HCT116 (cell line): ENCODE data around the gene KAT14. TPM values are rescaled to one million over a fixed set of nuclear protein-coding genes. Genes with fewer than 3 reads are reported as not detected.

Experiments
- ATAC-seq: fragments of 200-7000 bp; cut with Tn5 transposase; 2 replicates; pipeline ENCODE4 v1.9.1; 2020; ENCODE audit warnings: mild to moderate bottlenecking, moderate library complexity
- BruUV-seq: library from RNA; stranded (reverse); fragments of 400-500 nt; replicated peaks from 2 replicates; lab custom pipeline; 2021; lab: Mats Ljungman, UMichigan
- CTCF ChIA-PET: fragments of 300-600 bp; sonication (Branson Sonifier 250); formaldehyde crosslinking; loops from one replicate; lab custom pipeline; 2021; ENCODE audit warnings: antibody characterized with exemption; lab: Charles Lee
- POLR2A ChIA-PET: fragments of 300-600, 350-600 bp; sonication (Branson Sonifier 250); formaldehyde crosslinking; loops from one replicate; lab custom pipeline; 2021; ENCODE audit warnings: antibody characterized with exemption; lab: Charles Lee
- RAD21 ChIA-PET, 2 experiments: fragments of 300-600 bp; sonication (Branson Sonifier 250); formaldehyde crosslinking; loops; one replicate each; lab custom pipeline; 2023; ENCODE audit warnings: low total read pairs in 2 of 2; ENCODE audit not compliant: uncharacterized antibody in 2 of 2, unreplicated experiment in 2 of 2, low non-redundant PET in 1 of 2; lab: Charles Lee
- DNase-seq: peaks from one replicate; pipeline ENCODE4 v3.0.0-alpha.2; 2010; ENCODE audit warnings: low read depth, low spot score
- H2AFZ ChIP-seq: fragments of 200-600 bp; shearing (Covaris generic), sonication (generic); 2 replicates; pipeline ENCODE4 v1.6.1; 2017; ENCODE audit warnings: low read depth, mixed run types, mixed read lengths, antibody characterized with exemption, low read length; ENCODE audit not compliant: poor library complexity, severe bottlenecking
- H3K27ac ChIP-seq: 2 replicates; pipeline ENCODE4 v1.5.1; 2012; ENCODE audit warnings: low read depth, low read length
- H3K27me3 ChIP-seq: fragments of 200-600 bp; sonication (generic); 2 replicates; pipeline ENCODE4 v1.6.1; 2016; ENCODE audit warnings: mixed run types, low read length, mixed read lengths; ENCODE audit not compliant: insufficient read depth
- H3K36me3 ChIP-seq, 2 experiments: fragments of 200-500 bp in 1 of 2; fragments of 200-600 bp in 1 of 2; sonication (Bioruptor generic) in 1 of 2; sonication (generic) in 1 of 2; 2 replicates each; pipeline versions ENCODE4 v1.5.1 to v1.6.1; 2014 to 2016; ENCODE audit warnings: low read length in 2 of 2, inconsistent platforms in 1 of 2, mixed read lengths in 1 of 2, mixed run types in 1 of 2; ENCODE audit not compliant: insufficient read depth in 2 of 2, control insufficient read depth in 1 of 2
- H3K4me1 ChIP-seq, 2 experiments: fragments of 200-600 bp in 1 of 2; sonication (generic) in 1 of 2; 2 replicates each; pipeline versions ENCODE4 v1.5.1 to v1.6.1; 2012 to 2017; ENCODE audit warnings: low read length in 2 of 2, inconsistent platforms in 1 of 2, mild to moderate bottlenecking in 1 of 2, mixed read lengths in 1 of 2, mixed run types in 1 of 2, moderate library complexity in 1 of 2; ENCODE audit not compliant: insufficient read depth in 2 of 2, control insufficient read depth in 1 of 2
- H3K4me2 ChIP-seq: fragments of 200-600 bp; sonication (generic); 2 replicates; pipeline ENCODE4 v1.6.1; 2017; ENCODE audit warnings: mixed run types, low read length, mixed read lengths
- H3K4me3 ChIP-seq, 2 experiments: fragments of 200-600 bp in 1 of 2; sonication (generic) in 1 of 2; replicated peaks in 1 of 2; 2 replicates each; pipeline ENCODE4 v1.5.1; 2011 to 2016; ENCODE audit warnings: low read length in 2 of 2, control low read depth in 1 of 2, low read depth in 1 of 2, mild to moderate bottlenecking in 1 of 2, mixed read lengths in 1 of 2, mixed run types in 1 of 2
- H3K79me2 ChIP-seq: fragments of 200-600 bp; sonication (generic); 2 replicates; pipeline ENCODE4 v1.6.1; 2017; ENCODE audit warnings: mild to moderate bottlenecking, mixed run types, low read length, moderate library complexity, mixed read lengths; ENCODE audit not compliant: insufficient read depth
- H3K9ac ChIP-seq: fragments of 200-600 bp; sonication (generic); 2 replicates; pipeline ENCODE4 v1.6.1; 2016; ENCODE audit warnings: low read length, mixed read lengths
- H3K9me2 ChIP-seq: fragments of 200-600 bp; sonication (generic), shearing (Covaris generic); 2 replicates; pipeline ENCODE4 v1.6.1; 2017; ENCODE audit warnings: mixed run types, mild to moderate bottlenecking, moderate library complexity; ENCODE audit not compliant: insufficient read depth
- H3K9me3 ChIP-seq, 2 experiments: fragments of 200-500 bp in 1 of 2; fragments of 200-600 bp in 1 of 2; sonication (Bioruptor generic) in 1 of 2; sonication (generic) in 1 of 2; 2 replicates each; pipeline ENCODE4 v1.6.1; 2014 to 2017; ENCODE audit warnings: low read length in 2 of 2, mixed read lengths in 2 of 2, inconsistent platforms in 1 of 2, low read depth in 1 of 2, mild to moderate bottlenecking in 1 of 2, mixed run types in 1 of 2, moderate library complexity in 1 of 2; ENCODE audit not compliant: control insufficient read depth in 1 of 2, insufficient read depth in 1 of 2
- H4K20me1 ChIP-seq: fragments of 200-600 bp; sonication (generic), shearing (Covaris generic); 2 replicates; pipeline ENCODE4 v1.6.1; 2017; ENCODE audit warnings: mixed run types, mild to moderate bottlenecking, moderate library complexity; ENCODE audit not compliant: insufficient read depth
- CBX3 ChIP-seq: IDR thresholded peaks from 2 replicates; pipeline ENCODE4 v1.6.1; 2012; ENCODE audit warnings: low read depth
- SIN3A ChIP-seq: IDR thresholded peaks from 2 replicates; pipeline ENCODE4 v1.6.1; 2012; ENCODE audit warnings: low read depth
- TCF7L2 ChIP-seq: IDR thresholded peaks from 2 replicates; pipeline ENCODE4 v1.7.0; 2011; ENCODE audit warnings: borderline replicate concordance, inconsistent platforms; ENCODE audit not compliant: insufficient read depth, insufficient read length; ENCODE audit errors: extremely low read depth
- YY1 ChIP-seq: IDR thresholded peaks from 2 replicates; pipeline ENCODE4 v1.6.1; 2011; ENCODE audit warnings: low read length, low read depth, moderate library complexity, mild to moderate bottlenecking; ENCODE audit not compliant: insufficient replicate concordance; ENCODE audit errors: extremely low read depth
- ZFX ChIP-seq: fragments of 450-650 bp; IDR thresholded peaks from 2 replicates; pipeline ENCODE4 v1.6.1; 2017
- intact Hi-C: fragments of 100-400 bp; cut with micrococcal nuclease; formaldehyde crosslinking; loops from 2 replicates; pipeline ENCODE4 v1.10.0; 2022
- total RNA-seq: library from RNA; stranded (reverse); gene quantifications from one replicate; pipeline ENCODE4 v1.2.1, GENCODE V29; 2021; ENCODE audit not compliant: unreplicated experiment

The KAT14 gene
- total RNA-seq, 1 experiment from 2014 or later = 11.4 TPM

GRCh38 chr20:18092890-18093289 is 44.8 kb upstream of the KAT14 start:
- ChIA-PET CTCF (no interaction called here), POLR2A (no interaction called here)

GRCh38 chr20:18093388-18093787 is 44.3 kb upstream of the KAT14 start:
- CTCF ChIA-PET = no interaction called here

More at GRCh38 chr20:18092890-18093289, 44.8 kb upstream of the KAT14 start:
- ATAC-seq (peak; percentile 46; the same call in 1 of the 2 replicates), DNase-seq (no peak)
- Histone ChIP-seq H3K9me2 (no peaks in the 10 kb centered on the region), H3K27me3 (no peaks in the 10 kb centered on the region), H3K27ac (no peak overlapping the region), H3K4me3 (no peak overlapping the region), H2AFZ (no peak overlapping the region), H3K4me1 (no peaks in the 10 kb centered on the region), H3K79me2 (no peaks in the 10 kb centered on the region), H3K9me3 (no peaks in the 10 kb centered on the region)
- TF ChIP-seq ZFX (no peak), CBX3 (no peak), YY1 (no peak)
- TF ChIP-seq, all 23 proteins: peak for 0
- H3K4me2 ChIP-seq = no peak overlapping the region
- no TSS peak for BruUV-seq
- no peaks in the 10 kb centered on the region for H3K36me3 ChIP-seq
- no peak overlapping the region for H3K9ac ChIP-seq
- RAD21 ChIA-PET = no interaction called here
- intact Hi-C loops = no loop called here
- H4K20me1 ChIP-seq = no peaks in the 10 kb centered on the region

More at GRCh38 chr20:18093388-18093787, 44.3 kb upstream of the KAT14 start:
- Histone ChIP-seq H3K27ac (no peak overlapping the region), H3K9ac (no peak overlapping the region), H4K20me1 (no peaks in the 10 kb centered on the region), H3K4me2 (no peak overlapping the region), H2AFZ (no peak overlapping the region), H3K9me2 (no peaks in the 10 kb centered on the region), H3K27me3 (no peaks in the 10 kb centered on the region), H3K36me3 (no peaks in the 10 kb centered on the region), H3K79me2 (no peaks in the 10 kb centered on the region), H3K9me3 (no peaks in the 10 kb centered on the region), H3K4me3 (no peak overlapping the region), H3K4me1 (no peaks in the 10 kb centered on the region)
- DNase-seq (no peak), ATAC-seq (no peak)
- BruUV-seq = no TSS peak
- no peak for TF ChIP-seq TCF7L2
- TF ChIP-seq SIN3A = no peak
- RAD21 ChIA-PET = no interaction called here
- POLR2A ChIA-PET = no interaction called here
- intact Hi-C loops = no loop called here
